ENCODE measurements around the gene ZNF672. TPM values are rescaled to one million over a fixed set of nuclear protein-coding genes. Genes with fewer than 3 reads are reported as not detected.

The ZNF672 gene
- total and polyA plus RNA-seq, 2 of the 13 experiments (the other 11 are each of a cell fraction or from before 2014, with no cell fraction given), result 17.2 to 22.9 TPM

- no peak for TF ChIP-seq ZBTB10 (CRISPR knock-in tag; IDR thresholded peaks at IDR 0.05; ENCODE audit: borderline replicate concordance)
- no peak for TF ChIP-seq ZNF30 (CRISPR knock-in tag; IDR thresholded peaks at IDR 0.05)
- no peak for TF ChIP-seq ZNF317 (CRISPR knock-in tag; IDR thresholded peaks at IDR 0.05)
- no peak for TF ChIP-seq ZNF558 (CRISPR knock-in tag; IDR thresholded peaks at IDR 0.05; ENCODE audit: borderline replicate concordance)
- no peak for TF ChIP-seq SRSF9 (IDR thresholded peaks at IDR 0.05; ENCODE audit: borderline replicate concordance, insufficient read depth, low read depth, low read length, poor library complexity, severe bottlenecking)
- TF ChIP-seq THAP8 (CRISPR knock-in tag; IDR thresholded peaks at IDR 0.05; ENCODE audit: borderline replicate concordance), result no peak; the same call in 1 of the 2 replicates
- no peak for TF ChIP-seq HNRNPH1 (optimal IDR thresholded peaks at IDR 0.05; ENCODE audit: low read depth, low read length)
- TF ChIP-seq GATAD2A (CRISPR knock-in tag; IDR thresholded peaks at IDR 0.05), result no peak
- no peak for TF ChIP-seq ZNF7 (CRISPR knock-in tag; IDR thresholded peaks at IDR 0.05)
- TF ChIP-seq CREB1 (IDR thresholded peaks at IDR 0.05), result peak; percentile 93
- TF ChIP-seq CREB1 (CRISPR knock-in tag; IDR thresholded peaks at IDR 0.05), result peak; percentile 98
- no peak for TF ChIP-seq PCBP2 (optimal IDR thresholded peaks at IDR 0.05; ENCODE audit: low read depth, low read length, poor library complexity, severe bottlenecking)
- peak; percentile 60; the same call in 1 of the 2 replicates for TF ChIP-seq ZNF530 (CRISPR knock-in tag; IDR thresholded peaks at IDR 0.05; ENCODE audit: low read depth)
- no peak for TF ChIP-seq TBL1XR1 (IDR thresholded peaks at IDR 0.05; ENCODE audit: borderline replicate concordance, low read length, partially characterized antibody)
- TF ChIP-seq TCF12 (IDR thresholded peaks at IDR 0.05), result no peak
- TF ChIP-seq TCF12 (CRISPR knock-in tag; IDR thresholded peaks at IDR 0.05), result no peak
- 0 out of 2 replicates have a peak, but pooled peaks have one; percentile 39 for TF ChIP-seq ZNF761 (CRISPR knock-in tag; conservative IDR thresholded peaks at IDR 0.05)
- TF ChIP-seq TFDP2 (CRISPR knock-in tag; IDR thresholded peaks at IDR 0.05), result no peak
- no peak for TF ChIP-seq MIER2 (CRISPR knock-in tag; IDR thresholded peaks at IDR 0.05)
- no peak; the same call in 1 of the 2 replicates for TF ChIP-seq RNF219 (CRISPR knock-in tag; IDR thresholded peaks at IDR 0.05)
- 0 out of 2 replicates have a peak, but pooled peaks have one; percentile 19 for TF ChIP-seq ATF3 (CRISPR knock-in tag; IDR thresholded peaks at IDR 0.05)
- TF ChIP-seq JUN (CRISPR knock-in tag; IDR thresholded peaks at IDR 0.05), result no peak
- TF ChIP-seq FOXK1 (CRISPR knock-in tag; IDR thresholded peaks at IDR 0.05; ENCODE audit: borderline replicate concordance, low read depth), result no peak
- TF ChIP-seq NFRKB (IDR thresholded peaks at IDR 0.05), result no peak
Observed at GRCh38 chr1:248838357-248839167, 538 bp downstream of the ZNF672 start (continued).

Data from HepG2 (cell line).